Activated CD4-positive, alpha-beta memory T cell treated with anti-CD3 and anti-CD28 coated beads, Interleukin-2, amount 10 ng/mL, durations not matched to agents 7 days and 5 days (primary cell): Measurements from ENCODE around the gene ARHGAP4. TPM values are rescaled to one million over a fixed set of nuclear protein-coding genes. Genes with fewer than 3 reads are reported as not detected.

ENCODE experiments used
- CTCF ChIA-PET: fragments of 350-600 bp; sonication (Branson Sonifier 250); formaldehyde crosslinking; loops from one replicate; lab custom pipeline; 2021; ENCODE audit warnings: antibody characterized with exemption, inconsistent platforms; lab: Charles Lee
- POLR2A ChIA-PET: fragments of 350-600 bp; sonication (Branson Sonifier 250); formaldehyde crosslinking; loops from one replicate; lab custom pipeline; 2021; ENCODE audit warnings: antibody characterized with exemption; lab: Charles Lee
- DNase-seq: peaks from one replicate; pipeline ENCODE4 v3.0.0-alpha.2; 2020
- H3K27ac Mint-ChIP-seq: one replicate; pipeline ENCODE4 v1.8.0; 2021; ENCODE audit warnings: mild to moderate bottlenecking, mixed read lengths
- H3K27me3 Mint-ChIP-seq: one replicate; pipeline ENCODE4 v1.8.0; 2021; ENCODE audit warnings: mixed read lengths
- H3K36me3 Mint-ChIP-seq: one replicate; pipeline ENCODE4 v1.8.0; 2021; ENCODE audit warnings: low read depth, mixed read lengths
- H3K4me1 Mint-ChIP-seq: one replicate; pipeline ENCODE4 v1.8.0; 2021; ENCODE audit warnings: mixed read lengths
- H3K4me3 Mint-ChIP-seq: one replicate; pipeline ENCODE4 v1.8.0; 2021; ENCODE audit warnings: mild to moderate bottlenecking, mixed read lengths
- H3K9me3 Mint-ChIP-seq: one replicate; pipeline ENCODE4 v1.8.0; 2021; ENCODE audit warnings: mixed read lengths
- total RNA-seq, 2 experiments: library from RNA; stranded (reverse); gene quantifications; one replicate each; pipeline ENCODE4 v1.2.3, GENCODE V29; 2021

The ARHGAP4 gene
- total RNA-seq, 2 experiments from 2014 or later = 262 to 267 TPM

DNA sequence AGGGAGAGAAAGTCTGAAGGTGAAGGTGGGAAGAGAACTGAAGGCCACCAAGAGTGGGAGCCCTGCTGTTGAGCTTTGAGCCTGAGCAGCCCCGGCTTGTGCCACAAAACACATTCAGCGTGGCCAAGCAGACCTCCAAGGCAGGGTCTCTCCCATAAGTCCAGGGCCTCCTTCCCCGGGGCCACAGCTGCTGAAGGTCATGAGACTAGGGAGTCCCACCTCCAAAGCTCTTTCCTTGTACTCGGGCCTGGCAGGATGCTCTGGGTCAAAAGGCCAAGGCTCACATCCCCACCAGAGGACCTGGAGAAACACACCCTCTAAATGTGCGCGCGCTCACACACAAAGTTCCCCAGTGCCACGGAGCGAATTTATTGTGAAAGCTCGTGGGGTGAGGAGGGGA is 3.5 kb upstream of the ARHGAP4 start:
- CTCF ChIA-PET = interaction anchor here (10.4 kb wide), 1 partner anchor 19 kb away, joined by 148 read pairs; the partner anchor contains the start of gene RENBP
- no peak for DNase-seq
- no peaks in the 10 kb centered on the region for H3K9me3 Mint-ChIP-seq
- H3K4me3 Mint-ChIP-seq = peak overlapping the region; percentile 91
- POLR2A ChIA-PET = interaction anchor here (4.5 to 9.6 kb wide), 4 partner anchors 10 to 41 kb away, joined by 24 to 201 read pairs (median 127); partner anchors contain the start of genes HCFC1, RENBP and TMEM187
- H3K27ac Mint-ChIP-seq = peak overlapping the region; percentile 95
- H3K27me3 Mint-ChIP-seq = no peaks in the 10 kb centered on the region
- H3K4me1 Mint-ChIP-seq = peaks cover 33% of the 10 kb centered on the region
- H3K36me3 Mint-ChIP-seq = peaks cover 31% of the 10 kb centered on the region

DNA sequence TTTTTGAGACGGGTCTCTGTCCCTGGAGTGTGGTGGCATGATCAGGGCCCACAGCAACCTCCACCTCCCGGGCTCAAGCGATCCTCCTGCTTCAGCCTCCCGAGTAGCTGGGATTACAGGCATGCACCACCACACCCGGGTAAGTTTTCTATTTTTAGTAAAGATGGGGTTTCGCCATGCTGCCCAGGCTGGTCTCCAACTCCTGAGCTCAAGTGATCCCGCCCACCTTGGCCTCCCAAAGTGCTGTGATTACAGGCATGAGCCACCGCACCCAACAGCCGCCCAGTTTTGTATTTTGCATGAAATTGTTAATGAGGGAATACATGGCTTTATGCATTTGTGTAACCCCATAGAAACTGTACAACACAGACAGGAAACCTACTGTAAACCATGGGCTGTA is 2.8 kb upstream of the ARHGAP4 start:
- ChIA-PET POLR2A (interaction anchor here (1.0 to 9.6 kb wide), 9 partner anchors 7 to 440 kb away, joined by 3 to 201 read pairs (median 24); partner anchors contain the start of genes HCFC1, IDH3G, MECP2 and RENBP), CTCF (interaction anchor here (0.7 to 10.4 kb wide), 4 partner anchors 7 to 42 kb away, joined by 3 to 148 read pairs (median 6); partner anchors contain the start of genes HCFC1 and RENBP)
- peak overlapping the region; percentile 95 for H3K27ac Mint-ChIP-seq
- H3K9me3 Mint-ChIP-seq = no peaks in the 10 kb centered on the region
- peaks cover 36% of the 10 kb centered on the region for H3K36me3 Mint-ChIP-seq
- no peaks in the 10 kb centered on the region for H3K27me3 Mint-ChIP-seq
- peak overlapping the region; percentile 91 for H3K4me3 Mint-ChIP-seq
- no peak for DNase-seq
- peaks cover 32% of the 10 kb centered on the region for H3K4me1 Mint-ChIP-seq

DNA sequence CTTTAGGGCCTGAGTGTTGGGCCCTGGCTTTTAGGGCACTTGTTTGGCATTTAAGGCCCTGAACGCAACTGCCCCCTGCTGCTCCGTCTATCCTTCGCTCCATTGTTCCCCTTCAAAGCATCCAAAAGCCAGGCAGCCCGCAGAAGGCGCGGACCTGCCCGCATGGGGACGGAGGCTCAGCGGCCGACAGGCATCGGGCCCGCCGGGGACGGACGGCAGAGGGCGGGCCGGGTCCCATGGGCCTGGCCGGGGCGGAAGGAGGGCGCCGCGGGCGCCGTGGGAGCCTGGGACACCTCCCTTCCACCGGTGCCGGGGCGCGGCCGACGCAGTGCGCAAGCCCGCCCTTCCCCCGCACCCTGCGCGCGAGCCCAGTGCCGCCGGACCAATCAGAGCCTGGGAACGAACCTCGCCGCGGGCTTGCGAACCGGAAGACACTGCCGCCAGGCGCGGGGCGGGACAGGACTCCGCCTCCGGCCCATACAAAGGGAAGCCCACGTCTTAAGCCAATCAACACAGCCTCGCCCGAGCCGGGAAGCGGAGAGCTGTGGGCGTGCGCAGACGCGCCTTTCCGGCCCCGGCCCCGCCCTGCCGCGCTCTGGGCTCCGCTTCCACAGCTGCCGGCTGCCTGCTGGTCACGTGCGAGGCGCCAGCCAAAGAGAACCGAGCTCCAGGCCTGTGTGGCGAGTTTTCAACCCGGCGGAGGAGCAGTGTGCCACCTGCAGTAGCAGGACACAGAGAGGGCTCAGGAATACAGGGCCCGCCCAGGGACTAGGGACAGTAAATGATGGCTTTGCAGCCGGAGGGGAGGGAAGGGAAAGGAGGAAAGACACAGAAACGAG is 2.1 kb upstream of the ARHGAP4 start:
- peaks cover 34% of the 10 kb centered on the region for H3K4me1 Mint-ChIP-seq
- H3K9me3 Mint-ChIP-seq = no peaks in the 10 kb centered on the region
- no peaks in the 10 kb centered on the region for H3K27me3 Mint-ChIP-seq
- ChIA-PET CTCF (interaction anchor here (0.6 to 10.4 kb wide), 6 partner anchors 8 to 141 kb away, joined by 3 to 148 read pairs (median 4); partner anchors contain the start of genes HCFC1 and RENBP), POLR2A (interaction anchor here (1.0 to 9.6 kb wide), 14 partner anchors 8 to 620 kb away, joined by 3 to 201 read pairs (median 8); partner anchors contain the start of genes HCFC1, IDH3G, IKBKG and L1CAM)
- DNase-seq = peak; percentile 95
- H3K27ac Mint-ChIP-seq = peak overlapping the region; percentile 97
- peak overlapping the region; percentile 91 for H3K4me3 Mint-ChIP-seq
- H3K36me3 Mint-ChIP-seq = peaks cover 41% of the 10 kb centered on the region

DNA sequence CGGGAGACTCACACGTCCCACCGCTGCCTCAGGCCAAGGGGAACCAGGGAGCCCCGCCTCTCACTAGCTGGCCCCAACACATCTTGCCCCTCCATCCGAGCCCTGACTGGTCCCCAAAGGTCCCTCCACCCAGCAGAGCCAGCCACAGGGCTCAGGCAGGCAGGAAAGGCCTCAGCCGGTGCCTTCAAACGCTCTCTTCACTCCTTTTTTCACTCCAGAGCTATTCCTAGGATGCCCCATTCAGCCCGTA is 1.5 kb upstream of the ARHGAP4 start:
- peaks cover 36% of the 10 kb centered on the region for H3K4me1 Mint-ChIP-seq
- no peaks in the 10 kb centered on the region for H3K9me3 Mint-ChIP-seq
- ChIA-PET POLR2A (interaction anchor here (1.2 to 9.6 kb wide), 13 partner anchors 9 to 620 kb away, joined by 3 to 201 read pairs (median 10); partner anchors contain the start of genes HCFC1, IDH3G, IKBKG and L1CAM), CTCF (interaction anchor here (1.5 to 10.4 kb wide), 3 partner anchors 21 to 44 kb away, joined by 5 to 148 read pairs (median 10); partner anchors contain the start of genes HCFC1 and RENBP)
- peak overlapping the region; percentile 97 for H3K27ac Mint-ChIP-seq
- peak overlapping the region; percentile 80 for H3K4me3 Mint-ChIP-seq
- peak; percentile 32 for DNase-seq
- H3K27me3 Mint-ChIP-seq = no peaks in the 10 kb centered on the region
- H3K36me3 Mint-ChIP-seq = peaks cover 43% of the 10 kb centered on the region

DNA sequence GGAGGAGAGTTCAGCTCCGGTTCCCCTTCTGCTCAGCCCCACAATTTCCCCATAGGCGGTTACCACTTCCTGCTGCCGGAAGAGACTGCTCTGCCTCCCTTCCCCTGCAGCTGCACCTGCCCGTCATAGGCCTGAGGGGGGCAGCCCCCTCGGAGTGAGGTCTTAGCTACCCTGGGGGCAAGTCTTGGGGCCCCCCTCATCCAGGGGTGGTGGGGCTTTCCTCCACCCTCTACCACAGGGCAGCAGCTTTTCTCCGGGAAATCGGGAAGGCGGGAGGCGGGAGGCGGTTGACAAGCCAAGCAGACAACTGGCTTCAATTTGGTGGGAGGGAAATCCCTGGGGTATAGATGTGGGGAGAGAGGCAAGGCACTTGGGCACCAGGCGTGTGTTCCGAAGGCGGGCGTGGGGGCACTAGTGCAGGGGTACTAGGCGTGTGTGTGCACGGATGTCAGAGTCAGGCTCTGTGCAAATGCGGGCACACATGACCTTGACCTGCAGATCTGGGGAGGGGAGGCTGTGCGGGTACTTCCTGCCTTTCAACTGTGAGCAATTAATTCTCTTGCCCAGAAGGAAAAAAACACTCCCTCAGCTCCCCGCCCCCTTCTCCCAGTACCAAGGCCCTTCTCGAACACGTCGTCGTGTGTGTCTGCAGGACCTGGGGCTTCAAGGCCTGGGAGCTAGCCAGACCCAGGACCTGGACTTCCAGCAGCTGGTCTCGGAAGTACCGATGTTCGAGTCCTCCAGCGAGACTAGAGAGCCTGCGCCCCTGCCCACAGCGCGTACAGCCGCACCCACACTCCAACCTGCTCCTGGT is 1.0 kb upstream of the ARHGAP4 start:
- H3K4me1 Mint-ChIP-seq = peaks cover 41% of the 10 kb centered on the region
- H3K27me3 Mint-ChIP-seq = no peaks in the 10 kb centered on the region
- peak overlapping the region; percentile 80 for H3K4me3 Mint-ChIP-seq
- POLR2A ChIA-PET = interaction anchor here (1.0 to 9.6 kb wide), 18 partner anchors 8 to 621 kb away, joined by 3 to 201 read pairs (median 6); partner anchors contain the start of genes HCFC1, IDH3G, IKBKG and L1CAM
- peaks cover 47% of the 10 kb centered on the region for H3K36me3 Mint-ChIP-seq
- DNase-seq = peak; percentile 81
- CTCF ChIA-PET = interaction anchor here (1.0 to 10.4 kb wide), 6 partner anchors 21 to 485 kb away, joined by 3 to 148 read pairs (median 4); partner anchors contain the start of genes HCFC1 and RENBP
- no peaks in the 10 kb centered on the region for H3K9me3 Mint-ChIP-seq
- peak overlapping the region; percentile 97 for H3K27ac Mint-ChIP-seq

DNA sequence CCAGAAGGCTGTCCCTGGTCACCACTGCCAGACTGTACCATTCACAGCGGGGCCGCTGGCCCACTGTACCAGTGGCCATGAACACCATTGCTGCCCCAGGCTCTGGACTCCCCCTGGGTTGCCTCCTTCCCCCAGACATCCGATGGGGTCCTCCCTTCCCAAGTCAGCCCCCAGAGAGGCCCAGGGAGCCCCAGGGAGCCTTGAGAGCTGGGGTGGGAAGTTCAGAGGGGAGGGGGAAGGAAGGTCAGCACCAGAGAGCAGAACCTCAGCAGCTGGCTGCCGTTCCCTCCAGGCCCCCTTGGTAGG is 441 bp upstream of the ARHGAP4 start:
- Mint-ChIP-seq H3K9me3 (no peaks in the 10 kb centered on the region), H3K36me3 (peaks cover 45% of the 10 kb centered on the region), H3K4me3 (peak overlapping the region; percentile 80), H3K27me3 (no peaks in the 10 kb centered on the region), H3K27ac (peak overlapping the region; percentile 97), H3K4me1 (peaks cover 44% of the 10 kb centered on the region)
- DNase-seq = no peak
- ChIA-PET CTCF (interaction anchor here (1.0 to 10.4 kb wide), 5 partner anchors 22 to 485 kb away, joined by 3 to 148 read pairs (median 4); partner anchors contain the start of gene RENBP), POLR2A (interaction anchor here (1.0 to 9.6 kb wide), 17 partner anchors 8 to 621 kb away, joined by 3 to 201 read pairs (median 7); partner anchors contain the start of genes HCFC1, IDH3G, IKBKG and L1CAM)

DNA sequence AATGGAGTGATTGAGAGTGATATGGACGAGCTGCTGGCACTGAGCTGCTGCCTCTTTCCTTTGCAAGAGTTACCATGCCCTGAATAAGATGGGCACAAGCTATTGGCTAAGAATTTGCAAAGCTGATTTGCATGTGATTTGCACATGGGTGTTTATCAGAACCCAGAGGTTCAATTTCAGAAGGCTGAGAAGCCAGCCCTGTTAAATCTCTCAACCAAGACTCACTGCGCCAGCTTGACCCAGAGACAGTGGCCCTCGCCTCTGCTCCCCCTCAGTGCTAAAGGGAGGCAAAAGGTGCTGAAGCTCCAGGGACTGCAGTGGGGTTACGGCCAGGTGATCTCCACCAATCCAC is 701 bp downstream of the ARHGAP4 start:
- H3K4me3 Mint-ChIP-seq = peak overlapping the region; percentile 97

DNA sequence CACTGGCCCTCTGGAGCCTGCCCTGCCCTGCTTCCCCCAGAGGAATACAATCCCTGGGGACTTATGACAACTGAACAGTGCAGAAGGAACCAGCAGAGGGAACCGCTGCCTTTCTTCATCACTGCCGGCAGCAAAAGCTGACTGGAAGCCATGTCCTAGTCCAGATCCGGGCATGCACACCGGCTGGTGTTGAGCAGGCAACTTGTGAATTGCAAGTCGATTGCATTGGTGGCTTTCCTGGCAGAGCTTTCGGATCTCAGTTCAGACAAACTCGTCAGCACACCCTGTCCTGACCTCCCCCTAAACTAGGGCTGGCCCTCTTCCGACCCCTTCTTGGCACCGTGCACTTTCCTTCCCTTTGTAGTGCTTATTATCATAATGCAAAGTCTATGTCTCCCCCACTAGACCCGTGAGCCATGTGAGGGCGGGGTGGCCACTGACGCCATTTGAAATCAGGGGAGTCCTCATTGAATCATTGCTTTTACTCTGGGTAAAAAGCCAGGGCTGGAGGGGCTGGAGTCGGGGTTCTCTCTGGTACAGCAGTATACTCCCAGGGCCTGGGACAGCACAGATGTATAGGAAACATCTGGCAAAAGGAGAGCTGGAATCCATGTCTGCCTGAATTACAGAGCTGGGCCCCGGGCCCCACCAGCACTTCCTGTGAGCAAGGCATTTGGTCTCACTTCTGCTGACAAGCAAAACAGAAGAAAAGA is 1.8 kb downstream of the ARHGAP4 start:
- DNase-seq = peak; percentile 52
- ChIA-PET CTCF (interaction anchor here (1.0 to 10.4 kb wide), 9 partner anchors 10 to 130 kb away, joined by 3 to 148 read pairs (median 4); partner anchors contain the start of genes IDH3G, NAA10, RENBP and SSR4), POLR2A (interaction anchor here (0.6 to 9.6 kb wide), 13 partner anchors 10 to 445 kb away, joined by 3 to 201 read pairs (median 7); partner anchors contain the start of genes HCFC1, IDH3G, IRAK1 and NAA10)
- Mint-ChIP-seq H3K9me3 (no peaks in the 10 kb centered on the region), H3K27me3 (no peaks in the 10 kb centered on the region), H3K4me1 (peaks cover 35% of the 10 kb centered on the region), H3K4me3 (peak overlapping the region; percentile 97), H3K27ac (peak overlapping the region; percentile 97), H3K36me3 (peaks cover 45% of the 10 kb centered on the region)

More for the DNA sequence above, 701 bp downstream of the ARHGAP4 start:
- peaks cover 39% of the 10 kb centered on the region for H3K36me3 Mint-ChIP-seq
- peaks cover 32% of the 10 kb centered on the region for H3K4me1 Mint-ChIP-seq
- H3K27ac Mint-ChIP-seq = peak overlapping the region; percentile 97
- no peaks in the 10 kb centered on the region for H3K27me3 Mint-ChIP-seq
- DNase-seq = no peak
- ChIA-PET CTCF (interaction anchor here (1.0 to 10.4 kb wide), 10 partner anchors 9 to 162 kb away, joined by 3 to 148 read pairs (median 4); partner anchors contain the start of genes NAA10, PLXNB3 and RENBP), POLR2A (interaction anchor here (0.8 to 9.6 kb wide), 17 partner anchors 9 to 591 kb away, joined by 3 to 201 read pairs (median 5); partner anchors contain the start of genes FAM3A, HCFC1, IDH3G and IRAK1)
- H3K9me3 Mint-ChIP-seq = no peaks in the 10 kb centered on the region

DNA sequence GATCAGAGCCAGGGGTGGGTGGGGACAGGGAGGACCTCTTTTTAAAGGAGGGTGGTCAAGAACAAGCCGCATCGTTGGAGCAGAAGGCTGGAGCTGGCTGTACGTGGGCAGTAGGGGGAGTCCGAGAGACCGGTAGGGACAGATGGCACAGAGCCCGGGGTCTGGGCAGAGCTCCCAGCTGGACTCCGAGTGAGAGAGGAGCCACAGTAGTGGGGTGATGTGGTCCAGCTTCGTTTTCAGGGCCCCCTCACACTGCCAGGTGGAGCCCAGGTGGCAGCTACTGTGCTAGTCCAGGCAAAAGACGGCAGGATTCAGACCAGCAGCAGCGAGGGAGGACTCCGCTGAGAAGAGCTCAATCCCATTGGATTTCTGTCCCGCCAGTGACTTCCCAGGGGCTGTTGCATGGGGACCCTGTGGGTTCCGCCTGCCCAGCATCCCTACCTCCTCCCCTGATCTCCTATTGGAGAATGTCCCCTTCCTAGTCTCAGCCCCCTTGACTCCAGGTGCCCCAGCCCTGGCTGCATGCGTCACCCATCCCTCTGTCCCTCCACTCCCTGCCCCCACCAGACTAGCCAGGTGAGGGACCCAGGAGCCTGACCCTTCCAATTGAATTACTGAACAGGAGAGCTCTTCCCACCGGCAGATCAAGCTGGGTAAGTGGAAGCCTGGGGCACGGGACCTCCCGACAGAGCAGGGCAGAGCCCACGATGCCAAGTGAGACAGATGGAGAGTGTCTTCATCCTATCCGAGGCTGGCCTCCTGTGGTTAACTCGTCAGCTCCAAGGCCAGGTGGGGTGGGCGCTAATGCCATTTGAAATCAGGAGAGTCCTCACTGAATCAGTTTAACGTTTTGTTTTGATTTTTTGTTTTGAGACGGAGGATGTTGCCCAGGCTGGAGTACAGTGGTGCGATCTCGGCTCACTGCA is 2.9 kb downstream of the ARHGAP4 start:
- Mint-ChIP-seq H3K36me3 (peaks cover 46% of the 10 kb centered on the region), H3K4me1 (peaks cover 27% of the 10 kb centered on the region), H3K4me3 (peak overlapping the region; percentile 97), H3K9me3 (no peaks in the 10 kb centered on the region), H3K27me3 (no peaks in the 10 kb centered on the region), H3K27ac (peak overlapping the region; percentile 97)
- DNase-seq = no peak
- ChIA-PET CTCF (interaction anchor here (0.5 to 10.4 kb wide), 5 partner anchors 9 to 120 kb away, joined by 3 to 148 read pairs (median 4); partner anchors contain the start of genes NAA10 and RENBP), POLR2A (interaction anchor here (0.6 to 9.6 kb wide), 12 partner anchors 11 to 475 kb away, joined by 3 to 201 read pairs (median 4); partner anchors contain the start of genes HCFC1, IDH3G, NAA10 and RENBP)
